SU-DHL-6 (cell line): ENCODE data around the gene SLC6A4.
"Not testable (repeated sequence)": the region's sequence is repeated elsewhere in the genome, so short reads cannot be mapped to it uniquely, and the experiment has no call there.

Experiments used
- H2AFZ ChIP-seq: fragments of 200-600 bp; sonication (generic); 2 replicates; pipeline ENCODE4 v1.6.1; 2014; ENCODE audit warnings: low read depth, mild to moderate bottlenecking, moderate library complexity, mixed read lengths, antibody characterized with exemption, low read length; ENCODE audit not compliant: severe bottlenecking
- H3F3A ChIP-seq: fragments of 200-600 bp; shearing (Covaris generic); 2 replicates; pipeline ENCODE4 v1.6.0; 2016; ENCODE audit warnings: antibody characterized with exemption, mild to moderate bottlenecking; ENCODE audit not compliant: insufficient read depth
- H3K27ac ChIP-seq: fragments of 200-600 bp; sonication (generic); 2 replicates; pipeline ENCODE4 v1.5.1; 2016; ENCODE audit warnings: low read depth, mild to moderate bottlenecking, low read length, moderate library complexity, mixed read lengths
- H3K27me3 ChIP-seq: fragments of 200-600 bp; sonication (generic), shearing (Covaris generic); 2 replicates; pipeline ENCODE4 v1.6.0; 2014; ENCODE audit warnings: mild to moderate bottlenecking, low read length
- H3K36me3 ChIP-seq: fragments of 200-600 bp; sonication (generic); 2 replicates; pipeline ENCODE4 v1.6.1; 2014; ENCODE audit warnings: mild to moderate bottlenecking, low read length, mixed read lengths
- H3K4me2 ChIP-seq: fragments of 300-600, 200-600 bp; shearing (Covaris generic), sonication (generic); 2 replicates; pipeline ENCODE4 v1.6.0; 2014; ENCODE audit warnings: low read length, low read depth, mild to moderate bottlenecking; ENCODE audit not compliant: poor library complexity, severe bottlenecking
- H3K4me3 ChIP-seq: fragments of 200-600 bp; sonication (generic); 2 replicates; pipeline ENCODE4 v1.5.1; 2014; ENCODE audit warnings: antibody characterized with exemption, low read length, mild to moderate bottlenecking, mixed read lengths; ENCODE audit not compliant: insufficient read depth, poor library complexity, severe bottlenecking
- H3K79me2 ChIP-seq: fragments of 200-600 bp; sonication (generic); 2 replicates; pipeline ENCODE4 v1.6.1; 2014; ENCODE audit warnings: mild to moderate bottlenecking, low read length, moderate library complexity; ENCODE audit not compliant: insufficient read depth
- H3K9ac ChIP-seq: fragments of 200-600 bp; sonication (generic); 2 replicates; pipeline ENCODE4 v1.7.0; 2014; ENCODE audit warnings: mild to moderate bottlenecking, low read length
- H3K9me2 ChIP-seq: fragments of 200-600 bp; sonication (generic); replicated peaks from 2 replicates; pipeline ENCODE4 v1.6.1; 2014; ENCODE audit warnings: low read length; ENCODE audit not compliant: insufficient read depth
- H3K9me3 ChIP-seq: fragments of 200-600 bp; sonication (generic); 2 replicates; pipeline ENCODE4 v1.6.1; 2014; ENCODE audit warnings: low read length, mixed read lengths; ENCODE audit not compliant: insufficient read depth
- H4K20me1 ChIP-seq: fragments of 200-600 bp; sonication (generic); 2 replicates; pipeline ENCODE4 v1.6.1; 2014; ENCODE audit warnings: low read depth, mild to moderate bottlenecking, antibody characterized with exemption, low read length, moderate library complexity, mixed read lengths
- EZH2phosphoT487 ChIP-seq: fragments of 200-600 bp; sonication (generic), shearing (Covaris generic); conservative IDR thresholded peaks from 2 replicates; pipeline ENCODE4 v1.6.1; 2018; ENCODE audit warnings: mild to moderate bottlenecking, antibody characterized with exemption, low read length, moderate library complexity, mixed read lengths
- TF ChIP-seq, protein P1 (sequence below): fragments of 200-600 bp; sonication (generic); IDR thresholded peaks from one replicate; pipeline ENCODE4 v1.5.1; 2017; ENCODE audit warnings: antibody characterized with exemption, mild to moderate bottlenecking, low read length, moderate library complexity; ENCODE audit not compliant: insufficient read depth, poor library complexity, severe bottlenecking

The SLC6A4 gene

DNA sequence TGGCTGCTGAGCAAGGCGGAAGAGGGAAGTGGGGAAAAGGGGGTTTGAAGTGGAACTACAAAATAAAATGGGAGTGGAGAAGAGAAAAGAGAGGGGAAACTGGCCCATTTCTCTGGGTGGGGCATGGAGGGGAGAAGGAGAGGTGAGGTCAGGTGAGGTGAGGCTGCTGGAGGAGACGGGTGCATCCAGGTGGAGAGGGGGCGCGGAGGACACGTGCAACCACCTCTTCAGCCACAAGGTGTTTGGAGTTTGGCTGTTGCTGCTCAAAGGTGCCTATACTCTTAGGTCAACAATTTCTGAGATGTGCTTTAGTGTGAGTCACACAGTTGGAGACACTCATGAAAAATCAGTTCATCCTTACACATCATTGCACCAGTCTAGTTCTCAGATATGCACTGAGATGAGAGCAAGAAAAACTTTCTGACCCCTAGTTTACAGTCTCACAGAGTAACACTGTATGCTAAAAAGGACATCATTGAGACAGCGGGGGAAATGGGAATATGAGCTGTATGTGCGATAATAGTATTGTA, 4.8 kb downstream of the SLC6A4 start:
- peak overlapping the region; percentile 68 for H2AFZ ChIP-seq
- no peaks in the 10 kb centered on the region for H3K9me2 ChIP-seq
- no peak overlapping the region for H3K9ac ChIP-seq
- TF ChIP-seq, protein P1, sequence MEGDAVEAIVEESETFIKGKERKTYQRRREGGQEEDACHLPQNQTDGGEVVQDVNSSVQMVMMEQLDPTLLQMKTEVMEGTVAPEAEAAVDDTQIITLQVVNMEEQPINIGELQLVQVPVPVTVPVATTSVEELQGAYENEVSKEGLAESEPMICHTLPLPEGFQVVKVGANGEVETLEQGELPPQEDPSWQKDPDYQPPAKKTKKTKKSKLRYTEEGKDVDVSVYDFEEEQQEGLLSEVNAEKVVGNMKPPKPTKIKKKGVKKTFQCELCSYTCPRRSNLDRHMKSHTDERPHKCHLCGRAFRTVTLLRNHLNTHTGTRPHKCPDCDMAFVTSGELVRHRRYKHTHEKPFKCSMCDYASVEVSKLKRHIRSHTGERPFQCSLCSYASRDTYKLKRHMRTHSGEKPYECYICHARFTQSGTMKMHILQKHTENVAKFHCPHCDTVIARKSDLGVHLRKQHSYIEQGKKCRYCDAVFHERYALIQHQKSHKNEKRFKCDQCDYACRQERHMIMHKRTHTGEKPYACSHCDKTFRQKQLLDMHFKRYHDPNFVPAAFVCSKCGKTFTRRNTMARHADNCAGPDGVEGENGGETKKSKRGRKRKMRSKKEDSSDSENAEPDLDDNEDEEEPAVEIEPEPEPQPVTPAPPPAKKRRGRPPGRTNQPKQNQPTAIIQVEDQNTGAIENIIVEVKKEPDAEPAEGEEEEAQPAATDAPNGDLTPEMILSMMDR, result no peak
- no peaks in the 10 kb centered on the region for H3K9me3 ChIP-seq
- H3K4me3 ChIP-seq, result no peak overlapping the region
- no peaks in the 10 kb centered on the region for H3K79me2 ChIP-seq
- no peaks in the 10 kb centered on the region for H3F3A ChIP-seq
- H4K20me1 ChIP-seq, result no peaks in the 10 kb centered on the region
- no peak overlapping the region for H3K27ac ChIP-seq
- no peaks in the 10 kb centered on the region for H3K27me3 ChIP-seq
- no peak overlapping the region for H3K4me2 ChIP-seq
- H3K36me3 ChIP-seq, result no peaks in the 10 kb centered on the region

DNA sequence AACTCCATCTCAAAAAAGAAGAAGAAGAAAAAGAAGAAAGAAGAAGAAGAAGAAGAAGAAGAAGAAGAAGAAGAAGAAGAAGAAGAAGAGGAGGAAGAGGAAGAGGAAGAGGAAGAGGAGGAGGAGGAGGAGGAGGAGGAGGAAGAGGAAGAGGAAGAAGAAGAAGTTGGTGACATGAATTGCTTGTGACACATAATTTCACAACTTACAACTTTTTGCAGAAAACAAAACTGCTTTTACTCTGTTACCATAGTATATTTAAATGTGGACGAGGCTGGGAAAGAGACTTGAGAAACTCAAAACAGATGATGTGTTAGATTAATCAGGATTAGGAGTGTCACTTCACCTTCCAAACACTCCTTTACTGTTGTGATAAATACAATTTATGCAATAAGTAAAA, 5.5 kb downstream of the SLC6A4 start:
- H3K79me2 ChIP-seq, H3K9me3 ChIP-seq, H3K9ac ChIP-seq, H3K4me2 ChIP-seq, H3K36me3 ChIP-seq, H4K20me1 ChIP-seq, H3K27ac ChIP-seq, H3K27me3 ChIP-seq, H3F3A ChIP-seq, H3K4me3 ChIP-seq, H3K9me2 ChIP-seq: not testable (repeated sequence)
- H2AFZ ChIP-seq, result peak overlapping the region; percentile 68

DNA sequence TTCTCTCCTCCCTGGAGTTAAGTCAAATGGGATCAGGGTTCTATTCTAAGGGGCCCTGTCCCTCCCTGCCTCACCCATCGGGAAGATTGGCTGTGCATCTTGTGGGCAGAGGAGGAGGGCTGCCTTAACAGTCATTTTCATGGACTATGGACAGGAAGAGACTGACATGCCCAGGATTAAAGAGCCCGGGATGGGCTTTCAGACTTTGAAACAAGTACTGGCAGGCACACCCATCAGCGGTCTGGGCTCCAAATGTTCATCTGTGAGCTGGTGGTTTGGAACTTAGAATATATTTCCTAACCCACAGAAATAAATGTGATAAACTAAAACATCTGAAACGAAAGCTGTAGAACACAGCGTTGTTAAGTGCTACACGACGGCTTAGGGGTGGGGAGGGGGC, 6.5 kb downstream of the SLC6A4 start:
- TF ChIP-seq, protein P1, result no peak
- TF ChIP-seq EZH2phosphoT487, result no peak
- no peaks in the 10 kb centered on the region for H3K36me3 ChIP-seq
- H4K20me1 ChIP-seq, result no peaks in the 10 kb centered on the region
- no peaks in the 10 kb centered on the region for H3K9me2 ChIP-seq
- H3K4me3 ChIP-seq, result no peak overlapping the region
- H3K4me2 ChIP-seq, result no peak overlapping the region
- no peaks in the 10 kb centered on the region for H3K27me3 ChIP-seq
- H3K9ac ChIP-seq, result no peak overlapping the region
- H3K9me3 ChIP-seq, result no peaks in the 10 kb centered on the region
- no peaks in the 10 kb centered on the region for H3F3A ChIP-seq
- H3K27ac ChIP-seq, result no peak overlapping the region
- H3K79me2 ChIP-seq, result no peaks in the 10 kb centered on the region
- H2AFZ ChIP-seq, result no peak overlapping the region

DNA sequence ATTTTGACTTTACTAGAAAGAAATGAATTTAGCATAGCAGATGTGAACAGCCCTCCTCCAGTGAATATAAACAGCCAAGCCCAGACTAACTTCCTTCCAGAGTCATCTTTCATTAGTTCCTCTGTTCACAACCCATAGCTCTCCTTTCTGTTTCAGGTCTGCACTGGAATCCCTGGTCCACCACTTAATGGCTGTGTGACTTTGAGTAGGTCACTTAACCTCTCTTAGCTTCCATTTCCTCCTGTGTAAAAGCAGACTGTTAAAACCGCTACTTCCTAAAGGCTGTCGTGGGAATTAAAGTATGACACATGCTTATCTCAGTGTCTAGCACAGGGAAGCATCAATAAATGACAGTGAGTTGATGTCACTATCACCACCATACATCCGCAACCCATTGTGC, 7.5 kb downstream of the SLC6A4 start:
- no peaks in the 10 kb centered on the region for H4K20me1 ChIP-seq
- no peak overlapping the region for H3K27ac ChIP-seq
- H3K36me3 ChIP-seq, result no peaks in the 10 kb centered on the region
- H3K9me3 ChIP-seq, result no peaks in the 10 kb centered on the region
- H2AFZ ChIP-seq, result no peak overlapping the region
- no peaks in the 10 kb centered on the region for H3K27me3 ChIP-seq
- no peak overlapping the region for H3K4me3 ChIP-seq
- TF ChIP-seq, protein P1, result no peak
- no peak for TF ChIP-seq EZH2phosphoT487
- H3K9ac ChIP-seq, result no peak overlapping the region
- H3K79me2 ChIP-seq, result no peaks in the 10 kb centered on the region
- no peak overlapping the region for H3K4me2 ChIP-seq
- no peaks in the 10 kb centered on the region for H3F3A ChIP-seq
- H3K9me2 ChIP-seq, result no peaks in the 10 kb centered on the region
